HCT116 (cell line): ENCODE results near the gene CDR2L. TPM values are rescaled to one million over a fixed set of nuclear protein-coding genes. Genes with fewer than 3 reads are reported as not detected.

Source experiments
- ATAC-seq: fragments of 200-7000 bp; cut with Tn5 transposase; 2 replicates; pipeline ENCODE4 v1.9.1; 2020; ENCODE audit warnings: mild to moderate bottlenecking, moderate library complexity
- BruUV-seq: library from RNA; stranded (reverse); fragments of 400-500 nt; replicated peaks from 2 replicates; lab custom pipeline; 2021; lab: Mats Ljungman, UMichigan
- CTCF ChIA-PET: fragments of 300-600 bp; sonication (Branson Sonifier 250); formaldehyde crosslinking; loops from one replicate; lab custom pipeline; 2021; ENCODE audit warnings: antibody characterized with exemption; lab: Charles Lee
- POLR2A ChIA-PET: fragments of 300-600, 350-600 bp; sonication (Branson Sonifier 250); formaldehyde crosslinking; loops from one replicate; lab custom pipeline; 2021; ENCODE audit warnings: antibody characterized with exemption; lab: Charles Lee
- RAD21 ChIA-PET, 2 experiments: fragments of 300-600 bp; sonication (Branson Sonifier 250); formaldehyde crosslinking; loops; one replicate each; lab custom pipeline; 2023; ENCODE audit warnings: low total read pairs in 2 of 2; ENCODE audit not compliant: uncharacterized antibody in 2 of 2, unreplicated experiment in 2 of 2, low non-redundant PET in 1 of 2; lab: Charles Lee
- DNase-seq: peaks from one replicate; pipeline ENCODE4 v3.0.0-alpha.2; 2010; ENCODE audit warnings: low read depth, low spot score
- H2AFZ ChIP-seq: fragments of 200-600 bp; shearing (Covaris generic), sonication (generic); 2 replicates; pipeline ENCODE4 v1.6.1; 2017; ENCODE audit warnings: low read depth, mixed run types, mixed read lengths, antibody characterized with exemption, low read length; ENCODE audit not compliant: poor library complexity, severe bottlenecking
- H3K27ac ChIP-seq: 2 replicates; pipeline ENCODE4 v1.5.1; 2012; ENCODE audit warnings: low read depth, low read length
- H3K27me3 ChIP-seq: fragments of 200-600 bp; sonication (generic); 2 replicates; pipeline ENCODE4 v1.6.1; 2016; ENCODE audit warnings: mixed run types, low read length, mixed read lengths; ENCODE audit not compliant: insufficient read depth
- H3K36me3 ChIP-seq, 2 experiments: fragments of 200-500 bp in 1 of 2; fragments of 200-600 bp in 1 of 2; sonication (Bioruptor generic) in 1 of 2; sonication (generic) in 1 of 2; 2 replicates each; pipeline versions ENCODE4 v1.5.1 to v1.6.1; 2014 to 2016; ENCODE audit warnings: low read length in 2 of 2, inconsistent platforms in 1 of 2, mixed read lengths in 1 of 2, mixed run types in 1 of 2; ENCODE audit not compliant: insufficient read depth in 2 of 2, control insufficient read depth in 1 of 2
- H3K4me1 ChIP-seq, 2 experiments: fragments of 200-600 bp in 1 of 2; sonication (generic) in 1 of 2; 2 replicates each; pipeline versions ENCODE4 v1.5.1 to v1.6.1; 2012 to 2017; ENCODE audit warnings: low read length in 2 of 2, inconsistent platforms in 1 of 2, mild to moderate bottlenecking in 1 of 2, mixed read lengths in 1 of 2, mixed run types in 1 of 2, moderate library complexity in 1 of 2; ENCODE audit not compliant: insufficient read depth in 2 of 2, control insufficient read depth in 1 of 2
- H3K4me2 ChIP-seq: fragments of 200-600 bp; sonication (generic); 2 replicates; pipeline ENCODE4 v1.6.1; 2017; ENCODE audit warnings: mixed run types, low read length, mixed read lengths
- H3K4me3 ChIP-seq, 2 experiments: fragments of 200-600 bp in 1 of 2; sonication (generic) in 1 of 2; replicated peaks in 1 of 2; 2 replicates each; pipeline ENCODE4 v1.5.1; 2011 to 2016; ENCODE audit warnings: low read length in 2 of 2, control low read depth in 1 of 2, low read depth in 1 of 2, mild to moderate bottlenecking in 1 of 2, mixed read lengths in 1 of 2, mixed run types in 1 of 2
- H3K79me2 ChIP-seq: fragments of 200-600 bp; sonication (generic); 2 replicates; pipeline ENCODE4 v1.6.1; 2017; ENCODE audit warnings: mild to moderate bottlenecking, mixed run types, low read length, moderate library complexity, mixed read lengths; ENCODE audit not compliant: insufficient read depth
- H3K9ac ChIP-seq: fragments of 200-600 bp; sonication (generic); 2 replicates; pipeline ENCODE4 v1.6.1; 2016; ENCODE audit warnings: low read length, mixed read lengths
- H3K9me2 ChIP-seq: fragments of 200-600 bp; sonication (generic), shearing (Covaris generic); 2 replicates; pipeline ENCODE4 v1.6.1; 2017; ENCODE audit warnings: mixed run types, mild to moderate bottlenecking, moderate library complexity; ENCODE audit not compliant: insufficient read depth
- H3K9me3 ChIP-seq, 2 experiments: fragments of 200-500 bp in 1 of 2; fragments of 200-600 bp in 1 of 2; sonication (Bioruptor generic) in 1 of 2; sonication (generic) in 1 of 2; 2 replicates each; pipeline ENCODE4 v1.6.1; 2014 to 2017; ENCODE audit warnings: low read length in 2 of 2, mixed read lengths in 2 of 2, inconsistent platforms in 1 of 2, low read depth in 1 of 2, mild to moderate bottlenecking in 1 of 2, mixed run types in 1 of 2, moderate library complexity in 1 of 2; ENCODE audit not compliant: control insufficient read depth in 1 of 2, insufficient read depth in 1 of 2
- H4K20me1 ChIP-seq: fragments of 200-600 bp; sonication (generic), shearing (Covaris generic); 2 replicates; pipeline ENCODE4 v1.6.1; 2017; ENCODE audit warnings: mixed run types, mild to moderate bottlenecking, moderate library complexity; ENCODE audit not compliant: insufficient read depth
- ATF3 ChIP-seq: IDR thresholded peaks from 2 replicates; pipeline ENCODE4 v1.6.1; 2012
- CBX3 ChIP-seq: IDR thresholded peaks from 2 replicates; pipeline ENCODE4 v1.6.1; 2012; ENCODE audit warnings: low read depth
- EGR1 ChIP-seq: IDR thresholded peaks from 2 replicates; pipeline ENCODE4 v1.6.1; 2012; ENCODE audit warnings: low read depth
- EZH2phosphoT487 ChIP-seq: fragments of 200-600 bp; IDR thresholded peaks from 2 replicates; pipeline ENCODE4 v1.6.1; 2018; ENCODE audit warnings: antibody characterized with exemption, borderline replicate concordance
- JUND ChIP-seq: IDR thresholded peaks from 2 replicates; pipeline ENCODE4 v1.6.1; 2012
- MAX ChIP-seq: IDR thresholded peaks from 2 replicates; pipeline ENCODE4 v1.6.1; 2012
- POLR2AphosphoS5 ChIP-seq: IDR thresholded peaks from 2 replicates; pipeline ENCODE4 v1.6.1; 2011; ENCODE audit warnings: mild to moderate bottlenecking, low read depth, low read length, moderate library complexity
- RAD21 ChIP-seq: IDR thresholded peaks from 2 replicates; pipeline ENCODE4 v1.6.1; 2012; ENCODE audit warnings: low read depth, mild to moderate bottlenecking
- REST ChIP-seq: IDR thresholded peaks from 2 replicates; pipeline ENCODE4 v1.6.1; 2012; ENCODE audit warnings: low read depth
- SIN3A ChIP-seq: IDR thresholded peaks from 2 replicates; pipeline ENCODE4 v1.6.1; 2012; ENCODE audit warnings: low read depth
- SRF ChIP-seq: IDR thresholded peaks from 2 replicates; pipeline ENCODE4 v1.6.1; 2012; ENCODE audit warnings: low read depth
- YY1 ChIP-seq: IDR thresholded peaks from 2 replicates; pipeline ENCODE4 v1.6.1; 2011; ENCODE audit warnings: low read length, low read depth, moderate library complexity, mild to moderate bottlenecking; ENCODE audit not compliant: insufficient replicate concordance; ENCODE audit errors: extremely low read depth
- ZBTB33 ChIP-seq: IDR thresholded peaks from 2 replicates; pipeline ENCODE4 v1.6.1; 2011; ENCODE audit warnings: mild to moderate bottlenecking, low read length, moderate library complexity; ENCODE audit not compliant: insufficient replicate concordance; ENCODE audit errors: extremely low read depth
- ZFX ChIP-seq: fragments of 450-650 bp; IDR thresholded peaks from 2 replicates; pipeline ENCODE4 v1.6.1; 2017
- ZNF274 ChIP-seq: fragments of 200-500 bp; sonication (Bioruptor generic); IDR thresholded peaks from 2 replicates; pipeline ENCODE4 v1.6.1; 2014; ENCODE audit warnings: mild to moderate bottlenecking, low read depth, low read length, inconsistent platforms
- intact Hi-C: fragments of 100-400 bp; cut with micrococcal nuclease; formaldehyde crosslinking; loops from 2 replicates; pipeline ENCODE4 v1.10.0; 2022
- total RNA-seq: library from RNA; stranded (reverse); gene quantifications from one replicate; pipeline ENCODE4 v1.2.1, GENCODE V29; 2021; ENCODE audit not compliant: unreplicated experiment

Gene CDR2L
- total RNA-seq, 1 experiment from 2014 or later: 26.5 TPM

GRCh38 chr17:75004371-75004770 lies 16.9 kb downstream of the CDR2L start:
- POLR2A ChIA-PET: no interaction called here
- BruUV-seq: no TSS peak

More at GRCh38 chr17:75004371-75004770, 16.9 kb downstream of the CDR2L start:
- intact Hi-C loops: no loop called here
- Histone ChIP-seq H3K9ac (no peak overlapping the region), H3K27ac (no peak overlapping the region), H2AFZ (no peak overlapping the region), H3K4me3 (no peak overlapping the region), H3K36me3 (peaks cover 4 to 19% of the 10 kb centered on the region in 2 experiments; a peak in 2 of 4 replicates), H3K79me2 (no peaks in the 10 kb centered on the region), H3K9me2 (no peaks in the 10 kb centered on the region), H3K27me3 (no peaks in the 10 kb centered on the region), H4K20me1 (no peaks in the 10 kb centered on the region), H3K9me3 (no peaks in the 10 kb centered on the region), H3K4me1 (peaks cover 0 to 3% of the 10 kb centered on the region in 2 experiments; a peak in 1 of 4 replicates), H3K4me2 (no peak overlapping the region)
- RAD21 ChIA-PET: no interaction called here
- DNase-seq (no peak), ATAC-seq (no peak)
- CTCF ChIA-PET: interaction anchor here (4.0 kb wide), 1 partner anchor 43 kb away, joined by 32 read pairs; no protein-coding TSS in a partner anchor
- TF ChIP-seq YY1 (no peak), EZH2phosphoT487 (no peak), REST (no peak), EGR1 (no peak), SRF (no peak), SIN3A (no peak), RAD21 (no peak), MAX (no peak), CBX3 (no peak), ZFX (no peak), POLR2AphosphoS5 (no peak), JUND (no peak), ZNF274 (no peak), ZBTB33 (no peak), ATF3 (no peak)
